Right forelimb (tissue), 1 donor: ENCODE measurements around the gene PCDHGA2.
"Not testable (repeated sequence)": the region's sequence is repeated elsewhere in the genome, so short reads cannot be mapped to it uniquely, and the experiment has no call there.

Experiments
- DNase-seq: peaks from one replicate; pipeline ENCODE4 v3.0.0-alpha.2; 2018

PCDHGA2 gene

DNA sequence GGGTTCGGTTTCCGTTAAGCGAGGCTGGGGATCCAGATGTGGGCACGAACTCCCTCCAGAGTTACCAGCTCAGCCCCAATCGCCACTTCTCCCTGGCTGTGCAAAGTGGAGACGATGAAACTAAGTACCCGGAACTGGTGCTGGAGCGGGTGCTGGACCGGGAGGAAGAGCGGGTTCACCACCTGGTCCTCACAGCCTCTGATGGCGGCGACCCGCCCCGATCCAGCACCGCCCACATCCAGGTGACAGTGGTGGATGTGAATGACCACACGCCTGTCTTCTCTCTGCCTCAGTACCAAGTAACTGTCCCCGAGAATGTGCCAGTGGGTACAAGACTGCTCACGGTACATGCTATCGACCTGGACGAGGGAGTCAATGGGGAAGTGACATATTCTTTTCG is 44.8 kb downstream of the PCDHGA2 start:
- no peak for DNase-seq

DNA sequence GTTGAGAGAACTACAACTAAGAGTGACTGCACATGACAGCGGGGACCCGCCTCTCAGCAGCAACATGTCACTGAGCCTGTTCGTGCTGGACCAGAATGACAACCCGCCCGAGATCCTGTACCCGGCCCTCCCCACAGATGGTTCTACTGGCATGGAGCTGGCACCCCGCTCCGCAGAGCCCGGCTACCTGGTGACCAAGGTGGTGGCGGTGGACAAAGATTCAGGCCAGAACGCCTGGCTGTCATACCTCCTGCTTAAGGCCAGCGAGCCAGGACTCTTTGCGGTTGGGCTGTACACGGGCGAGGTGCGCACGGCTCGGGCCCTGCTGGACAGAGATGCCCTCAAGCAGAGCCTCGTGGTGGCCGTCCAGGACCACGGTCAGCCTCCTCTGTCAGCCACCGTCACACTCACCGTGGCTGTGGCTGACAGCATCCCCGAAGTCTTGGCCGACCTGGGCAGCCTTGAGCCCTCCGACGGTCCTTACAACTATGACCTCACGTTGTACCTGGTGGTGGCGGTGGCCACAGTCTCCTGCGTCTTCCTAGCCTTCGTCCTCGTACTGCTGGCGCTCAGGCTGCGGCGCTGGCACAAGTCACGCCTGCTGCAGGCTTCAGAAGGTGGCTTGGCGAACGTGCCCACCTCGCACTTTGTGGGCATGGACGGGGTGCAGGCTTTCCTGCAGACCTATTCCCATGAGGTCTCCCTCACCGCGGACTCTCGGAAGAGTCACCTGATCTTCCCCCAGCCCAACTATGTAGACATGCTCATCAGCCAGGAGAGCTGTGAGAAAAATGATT is 46.1 kb downstream of the PCDHGA2 start:
- DNase-seq = no peak

DNA sequence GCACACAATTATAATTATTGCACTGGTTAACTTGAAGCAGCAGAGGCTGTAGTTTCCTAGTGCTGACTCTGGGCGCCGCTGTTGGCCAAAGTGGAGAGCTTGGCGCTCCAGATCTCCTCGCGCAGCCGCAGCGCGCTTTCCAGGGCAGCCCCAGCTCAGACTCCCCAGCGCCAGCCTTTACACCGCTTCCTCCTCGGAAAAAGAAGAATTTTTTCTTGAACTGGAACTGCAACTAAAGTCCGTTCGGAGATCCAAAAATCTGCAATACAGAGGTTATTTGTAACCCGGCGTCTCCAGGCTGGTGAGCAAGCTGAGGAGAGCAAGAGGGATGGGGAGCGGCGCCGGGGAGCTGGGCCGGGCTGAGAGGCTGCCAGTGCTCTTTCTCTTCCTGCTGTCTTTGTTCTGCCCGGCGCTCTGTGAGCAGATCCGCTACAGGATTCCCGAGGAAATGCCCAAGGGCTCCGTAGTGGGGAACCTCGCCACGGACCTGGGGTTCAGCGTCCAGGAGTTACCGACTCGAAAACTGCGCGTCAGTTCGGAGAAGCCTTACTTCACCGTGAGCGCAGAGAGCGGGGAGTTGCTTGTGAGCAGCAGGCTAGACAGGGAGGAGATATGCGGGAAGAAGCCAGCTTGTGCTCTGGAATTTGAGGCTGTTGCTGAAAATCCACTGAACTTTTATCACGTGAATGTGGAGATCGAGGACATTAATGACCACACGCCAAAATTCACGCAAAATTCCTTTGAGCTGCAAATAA is 49.2 kb downstream of the PCDHGA2 start, which contains the start of gene PCDHGB4:
Gene PCDHGB4, plus strand, starts transcription at position 142 of the 755 bp plus-strand sequence. Its CDS starts 187 bp downstream, at position 329.
- not testable (repeated sequence) for DNase-seq

DNA sequence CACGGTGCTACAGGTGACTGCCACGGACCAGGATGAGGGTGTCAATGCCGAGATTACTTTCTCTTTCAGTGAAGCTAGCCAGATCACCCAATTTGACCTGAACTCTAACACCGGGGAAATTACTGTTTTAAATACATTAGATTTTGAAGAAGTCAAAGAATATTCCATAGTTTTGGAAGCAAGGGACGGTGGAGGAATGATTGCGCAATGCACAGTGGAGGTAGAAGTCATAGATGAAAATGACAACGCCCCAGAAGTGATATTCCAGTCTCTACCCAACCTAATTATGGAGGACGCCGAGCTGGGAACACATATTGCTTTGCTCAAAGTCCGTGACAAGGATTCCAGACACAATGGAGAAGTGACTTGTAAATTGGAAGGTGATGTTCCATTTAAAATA is 50.1 kb downstream of the PCDHGA2 start:
- no peak for DNase-seq

DNA sequence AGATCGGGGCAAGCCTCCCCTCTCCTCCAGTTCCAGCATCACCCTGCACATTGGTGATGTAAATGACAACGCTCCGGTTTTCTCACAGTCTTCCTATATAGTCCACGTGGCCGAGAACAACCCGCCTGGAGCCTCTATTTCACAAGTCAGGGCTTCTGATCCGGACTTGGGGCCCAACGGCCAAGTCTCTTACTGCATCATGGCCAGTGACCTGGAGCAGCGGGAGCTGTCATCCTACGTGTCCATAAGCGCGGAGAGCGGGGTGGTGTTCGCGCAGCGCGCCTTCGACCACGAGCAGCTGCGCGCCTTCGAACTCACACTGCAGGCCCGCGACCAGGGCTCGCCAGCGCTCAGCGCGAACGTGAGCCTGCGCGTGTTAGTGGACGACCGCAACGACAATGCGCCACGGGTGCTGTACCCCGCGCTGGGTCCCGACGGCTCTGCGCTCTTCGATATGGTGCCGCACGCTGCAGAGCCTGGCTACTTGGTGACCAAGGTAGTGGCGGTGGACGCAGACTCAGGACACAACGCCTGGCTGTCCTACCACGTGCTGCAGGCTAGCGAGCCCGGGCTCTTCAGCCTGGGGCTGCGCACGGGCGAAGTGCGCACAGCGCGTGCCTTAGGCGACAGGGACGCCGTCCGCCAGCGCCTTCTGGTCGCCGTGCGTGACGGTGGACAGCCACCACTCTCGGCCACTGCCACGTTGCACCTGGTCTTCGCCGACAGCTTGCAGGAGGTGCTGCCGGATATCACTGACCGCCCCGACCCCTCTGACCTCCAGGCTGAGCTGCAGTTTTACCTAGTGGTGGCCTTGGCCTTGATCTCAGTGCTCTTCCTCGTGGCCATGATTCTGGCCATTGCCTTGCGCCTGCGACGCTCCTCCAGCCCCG is 50.8 kb downstream of the PCDHGA2 start:
- no peak for DNase-seq

DNA sequence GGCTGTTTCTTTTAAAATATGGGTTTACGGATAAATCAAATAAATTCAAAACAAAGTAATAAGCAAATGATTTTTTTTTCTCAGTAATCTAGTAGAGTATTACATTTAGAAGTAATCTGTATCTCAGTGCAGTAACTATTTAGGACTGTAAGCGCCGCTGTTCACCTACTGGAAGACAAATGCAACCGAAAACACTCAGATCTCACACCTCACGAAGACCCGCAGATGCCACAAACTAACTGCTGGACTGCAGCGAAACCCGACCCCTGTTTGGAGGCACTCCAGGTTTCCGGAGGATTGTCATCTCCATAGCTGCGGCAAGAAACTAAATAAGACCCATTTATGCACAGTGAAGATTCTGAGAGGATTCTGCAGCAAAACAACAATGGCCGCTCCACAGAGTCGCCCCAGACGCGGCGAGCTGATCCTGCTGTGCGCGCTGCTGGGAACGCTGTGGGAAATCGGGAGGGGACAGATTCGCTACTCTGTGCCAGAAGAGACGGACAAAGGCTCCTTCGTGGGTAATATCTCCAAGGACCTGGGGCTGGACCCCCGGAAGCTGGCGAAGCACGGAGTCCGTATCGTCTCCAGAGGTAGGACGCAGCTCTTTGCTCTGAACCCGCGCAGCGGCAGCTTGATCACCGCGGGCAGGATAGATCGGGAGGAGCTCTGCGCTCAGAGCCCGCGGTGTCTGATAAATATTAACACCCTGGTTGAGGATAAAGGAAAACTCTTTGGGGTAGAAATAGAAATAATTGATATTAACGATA is 54.1 kb downstream of the PCDHGA2 start, which contains the start of gene PCDHGA8:
Gene PCDHGA8, plus strand, starts transcription at position 205 of the 770 bp plus-strand sequence. Its CDS starts 181 bp downstream, at position 386.
- DNase-seq = no peak
